Astrocyte (in vitro differentiated cells and primary cell): ENCODE data around the gene SNX24. TPM values are rescaled to one million over a fixed set of nuclear protein-coding genes. Genes with fewer than 3 reads are reported as not detected.

Experiments used
- DNase-seq: peaks from one replicate; pipeline ENCODE4 v3.0.0-alpha.2; 2010; ENCODE audit warnings: low read depth
- FAIRE-seq: peaks from 2 replicates; lab custom pipeline; 2011; peaks lifted over from hg19 to GRCh38; lab: Jason Lieb, UNC
- H2AFZ ChIP-seq: 2 replicates; pipeline ENCODE4 v1.6.0; 2012; ENCODE audit warnings: low read depth, low read length, inconsistent platforms
- H3K27ac ChIP-seq: 2 replicates; pipeline ENCODE4 v1.5.1; 2011; ENCODE audit warnings: low read depth, low read length, inconsistent platforms
- H3K27me3 ChIP-seq: 2 replicates; pipeline ENCODE4 v1.6.0; 2011; ENCODE audit warnings: low read length, inconsistent platforms; ENCODE audit not compliant: insufficient read depth
- H3K36me3 ChIP-seq: 2 replicates; pipeline ENCODE4 v1.5.1; 2011; ENCODE audit warnings: low read length, inconsistent platforms; ENCODE audit not compliant: insufficient read depth
- H3K4me1 ChIP-seq: 2 replicates; pipeline ENCODE4 v1.5.1; 2011; ENCODE audit warnings: low read length, inconsistent platforms; ENCODE audit not compliant: insufficient read depth
- H3K4me2 ChIP-seq: 2 replicates; pipeline ENCODE4 v1.6.0; 2012; ENCODE audit warnings: low read length, inconsistent platforms
- H3K4me3 ChIP-seq: 2 replicates; pipeline ENCODE4 v1.5.1; 2011; ENCODE audit warnings: low read depth, mild to moderate bottlenecking, low read length, inconsistent platforms; ENCODE audit not compliant: insufficient read depth
- H3K79me2 ChIP-seq: 2 replicates; pipeline ENCODE4 v1.6.0; 2012; ENCODE audit warnings: mild to moderate bottlenecking, low read length, inconsistent platforms; ENCODE audit not compliant: insufficient read depth
- H3K9ac ChIP-seq: 2 replicates; pipeline ENCODE4 v1.6.0; 2012; ENCODE audit warnings: mild to moderate bottlenecking, low read length, inconsistent platforms
- H3K9me3 ChIP-seq: 2 replicates; pipeline ENCODE4 v1.5.1; 2012; ENCODE audit warnings: low read depth, mild to moderate bottlenecking, low read length, inconsistent platforms; ENCODE audit not compliant: insufficient read depth
- H4K20me1 ChIP-seq: 2 replicates; pipeline ENCODE4 v1.6.0; 2012; ENCODE audit warnings: low read length, inconsistent platforms; ENCODE audit not compliant: insufficient read depth
- H3K27ac Mint-ChIP-seq: one replicate; pipeline ENCODE4 v1.8.0; 2021; ENCODE audit warnings: mild to moderate bottlenecking, mixed read lengths; ENCODE audit not compliant: unreplicated experiment
- H3K27me3 Mint-ChIP-seq: one replicate; pipeline ENCODE4 v1.8.0; 2021; ENCODE audit warnings: low read depth, mixed read lengths; ENCODE audit not compliant: unreplicated experiment
- H3K36me3 Mint-ChIP-seq: one replicate; pipeline ENCODE4 v1.8.0; 2021; ENCODE audit warnings: low read depth, mixed read lengths; ENCODE audit not compliant: unreplicated experiment
- H3K4me1 Mint-ChIP-seq: one replicate; pipeline ENCODE4 v1.8.0; 2021; ENCODE audit warnings: low read depth, mixed read lengths; ENCODE audit not compliant: unreplicated experiment
- H3K4me3 Mint-ChIP-seq: one replicate; pipeline ENCODE4 v1.8.0; 2021; ENCODE audit warnings: mild to moderate bottlenecking, moderate library complexity, mixed read lengths; ENCODE audit not compliant: unreplicated experiment
- H3K9me3 Mint-ChIP-seq: one replicate; pipeline ENCODE4 v1.8.0; 2021; ENCODE audit warnings: mild to moderate bottlenecking, mixed read lengths; ENCODE audit not compliant: unreplicated experiment
- EZH2 ChIP-seq: IDR thresholded peaks from 2 replicates; pipeline ENCODE4 v1.6.1; 2012; ENCODE audit warnings: mild to moderate bottlenecking, low read length, inconsistent platforms; ENCODE audit not compliant: insufficient read depth
- total RNA-seq: library from RNA; stranded (reverse); gene quantifications from 2 replicates; pipeline ENCODE4 v1.2.1, GENCODE V29; 2021
- TF ChIP-seq, protein P1 (sequence below): IDR thresholded peaks from 2 replicates; pipeline ENCODE4 v1.5.1; 2011; ENCODE audit warnings: low read depth, mild to moderate bottlenecking, inconsistent platforms, low read length, moderate library complexity; ENCODE audit not compliant: insufficient read depth

The SNX24 gene
- total RNA-seq, 1 donor from 2014 or later: 44.6 TPM

DNA sequence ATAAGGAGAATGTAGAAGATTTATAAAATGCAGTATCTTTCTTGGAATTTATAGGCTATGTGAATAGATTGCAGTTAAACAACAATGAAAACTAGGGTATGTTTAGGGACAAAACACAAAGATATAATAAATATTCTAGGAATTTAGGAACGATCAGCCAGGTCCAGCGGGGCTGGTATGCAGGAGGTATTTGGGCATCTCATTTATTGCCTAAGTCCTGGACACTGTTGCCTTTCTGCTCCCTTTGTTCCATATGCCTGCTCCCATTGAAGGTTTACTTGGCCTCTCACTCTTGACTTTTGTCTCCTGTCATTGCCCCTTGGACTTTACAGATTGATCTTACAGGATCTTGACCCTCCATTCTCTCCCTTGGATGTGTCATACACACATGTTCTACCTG, 55.9 kb downstream of the SNX24 start:
- Mint-ChIP-seq H3K36me3 (peaks cover 2% of the 10 kb centered on the region), H3K27me3 (no peaks in the 10 kb centered on the region), H3K4me1 (peaks cover 13% of the 10 kb centered on the region), H3K27ac (no peak overlapping the region), H3K9me3 (no peaks in the 10 kb centered on the region), H3K4me3 (no peak overlapping the region)
- no peak overlapping the region for H2AFZ ChIP-seq
- FAIRE-seq: no peak
- no peaks in the 10 kb centered on the region for H3K9me3 ChIP-seq
- H3K4me2 ChIP-seq: no peak overlapping the region
- H3K27me3 ChIP-seq: no peaks in the 10 kb centered on the region
- TF ChIP-seq, protein P1, sequence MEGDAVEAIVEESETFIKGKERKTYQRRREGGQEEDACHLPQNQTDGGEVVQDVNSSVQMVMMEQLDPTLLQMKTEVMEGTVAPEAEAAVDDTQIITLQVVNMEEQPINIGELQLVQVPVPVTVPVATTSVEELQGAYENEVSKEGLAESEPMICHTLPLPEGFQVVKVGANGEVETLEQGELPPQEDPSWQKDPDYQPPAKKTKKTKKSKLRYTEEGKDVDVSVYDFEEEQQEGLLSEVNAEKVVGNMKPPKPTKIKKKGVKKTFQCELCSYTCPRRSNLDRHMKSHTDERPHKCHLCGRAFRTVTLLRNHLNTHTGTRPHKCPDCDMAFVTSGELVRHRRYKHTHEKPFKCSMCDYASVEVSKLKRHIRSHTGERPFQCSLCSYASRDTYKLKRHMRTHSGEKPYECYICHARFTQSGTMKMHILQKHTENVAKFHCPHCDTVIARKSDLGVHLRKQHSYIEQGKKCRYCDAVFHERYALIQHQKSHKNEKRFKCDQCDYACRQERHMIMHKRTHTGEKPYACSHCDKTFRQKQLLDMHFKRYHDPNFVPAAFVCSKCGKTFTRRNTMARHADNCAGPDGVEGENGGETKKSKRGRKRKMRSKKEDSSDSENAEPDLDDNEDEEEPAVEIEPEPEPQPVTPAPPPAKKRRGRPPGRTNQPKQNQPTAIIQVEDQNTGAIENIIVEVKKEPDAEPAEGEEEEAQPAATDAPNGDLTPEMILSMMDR: no peak
- TF ChIP-seq EZH2: no peak
- H3K4me1 ChIP-seq: peaks cover 2% of the 10 kb centered on the region
- no peak overlapping the region for H3K9ac ChIP-seq
- peaks cover 11% of the 10 kb centered on the region for H3K79me2 ChIP-seq
- peaks cover 26% of the 10 kb centered on the region for H4K20me1 ChIP-seq
- H3K36me3 ChIP-seq: no peaks in the 10 kb centered on the region
- DNase-seq: no peak
- no peak overlapping the region for H3K4me3 ChIP-seq
- H3K27ac ChIP-seq: no peak overlapping the region

DNA sequence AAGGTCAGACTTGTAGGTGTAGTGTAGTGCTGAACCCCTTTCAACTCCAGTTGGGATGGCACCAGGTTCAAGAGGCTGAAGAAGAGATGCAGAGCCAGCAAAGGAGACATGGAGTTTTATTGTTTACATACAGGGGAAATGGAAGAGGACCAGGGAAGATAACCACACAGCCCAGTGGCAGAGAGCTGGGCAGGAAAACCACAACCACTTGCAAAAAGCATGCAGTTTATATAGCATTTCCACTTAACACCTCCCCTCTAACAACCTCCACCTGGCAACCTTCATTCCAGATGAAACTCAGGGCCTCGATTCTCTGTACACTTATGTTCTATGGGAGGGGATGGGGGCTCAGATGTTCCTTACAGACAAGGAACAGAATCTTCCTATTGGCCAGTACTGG, 56.9 kb downstream of the SNX24 start:
- FAIRE-seq: no peak
- H3K27ac Mint-ChIP-seq: no peak overlapping the region
- H3K4me3 ChIP-seq: no peak overlapping the region
- H3K4me3 Mint-ChIP-seq: no peak overlapping the region
- H3K4me2 ChIP-seq: no peak overlapping the region
- peaks cover 11% of the 10 kb centered on the region for H3K79me2 ChIP-seq
- H4K20me1 ChIP-seq: peaks cover 25% of the 10 kb centered on the region
- H3K4me1 Mint-ChIP-seq: peaks cover 17% of the 10 kb centered on the region
- H3K27me3 ChIP-seq: no peaks in the 10 kb centered on the region
- H3K9me3 ChIP-seq: no peaks in the 10 kb centered on the region
- no peaks in the 10 kb centered on the region for H3K9me3 Mint-ChIP-seq
- TF ChIP-seq EZH2: no peak
- TF ChIP-seq, protein P1: no peak
- no peaks in the 10 kb centered on the region for H3K27me3 Mint-ChIP-seq
- H3K27ac ChIP-seq: no peak overlapping the region
- no peak overlapping the region for H3K9ac ChIP-seq
- DNase-seq: no peak
- no peaks in the 10 kb centered on the region for H3K36me3 ChIP-seq
- H2AFZ ChIP-seq: no peak overlapping the region
- peaks cover 10% of the 10 kb centered on the region for H3K4me1 ChIP-seq
- H3K36me3 Mint-ChIP-seq: peaks cover 2% of the 10 kb centered on the region

DNA sequence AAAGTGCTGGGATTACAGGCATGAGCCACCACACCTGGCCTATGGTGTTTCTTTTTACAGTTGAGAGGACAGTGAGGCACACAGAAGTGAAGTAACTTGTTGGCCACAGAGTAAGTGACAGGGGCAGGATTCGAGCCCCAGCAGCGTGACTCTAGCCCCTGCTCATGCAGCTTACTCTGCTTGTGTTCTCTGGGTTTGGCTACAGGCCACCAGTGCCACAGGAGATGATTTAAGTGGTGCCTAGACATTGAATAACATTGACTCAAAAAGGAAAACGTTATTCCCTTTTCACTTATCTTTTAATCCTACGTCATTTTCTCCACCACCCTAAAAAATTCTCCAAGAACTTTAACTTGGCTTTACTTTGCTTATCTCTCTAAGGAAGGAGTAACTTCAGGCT, 61.4 kb downstream of the SNX24 start:
- peak overlapping the region; percentile 21 for H3K4me2 ChIP-seq
- Mint-ChIP-seq H3K27ac (peak overlapping the region; percentile 76), H3K27me3 (no peaks in the 10 kb centered on the region), H3K4me1 (peaks cover 41% of the 10 kb centered on the region), H3K36me3 (no peaks in the 10 kb centered on the region), H3K4me3 (no peak overlapping the region), H3K9me3 (no peaks in the 10 kb centered on the region)
- H3K27me3 ChIP-seq: no peaks in the 10 kb centered on the region
- DNase-seq (peak; percentile 77), FAIRE-seq (no peak)
- no peaks in the 10 kb centered on the region for H3K9me3 ChIP-seq
- H2AFZ ChIP-seq: no peak overlapping the region
- no peaks in the 10 kb centered on the region for H3K36me3 ChIP-seq
- H3K27ac ChIP-seq: peak overlapping the region; percentile 75
- peak overlapping the region; percentile 4 for H3K9ac ChIP-seq
- TF ChIP-seq, protein P1: no peak
- no peak for TF ChIP-seq EZH2
- peaks cover 2% of the 10 kb centered on the region for H3K79me2 ChIP-seq
- H3K4me3 ChIP-seq: no peak overlapping the region
- peaks cover 14% of the 10 kb centered on the region for H4K20me1 ChIP-seq
- H3K4me1 ChIP-seq: peaks cover 18% of the 10 kb centered on the region
